GM12878 (cell line): ENCODE results near the gene CCDC57. TPM values are rescaled to one million over a fixed set of nuclear protein-coding genes. Genes with fewer than 3 reads are reported as not detected.

ENCODE experiments used
- ATAC-seq: fragments of 200-7000 bp; cut with Tn5 transposase; 3 replicates; pipeline ENCODE4 v1.9.1; 2020; ENCODE audit warnings: mild to moderate bottlenecking, moderate library complexity
- BruUV-seq: library from RNA; stranded (reverse); fragments of 400-500 nt; replicated peaks from 2 replicates; lab custom pipeline; 2021; lab: Mats Ljungman, UMichigan
- CTCF ChIA-PET: fragments of 300-600 bp; sonication (Branson Sonifier 250); formaldehyde crosslinking; extraction: SDS; loops from one replicate; lab custom pipeline; 2021; ENCODE audit warnings: inconsistent platforms; lab: Yijun Ruan, JAX
- POLR2A ChIA-PET: fragments of 350-600 bp; formaldehyde crosslinking; extraction: SDS; loops from one replicate; lab custom pipeline; 2021; ENCODE audit warnings: inconsistent platforms; lab: Charles Lee
- RAD21 ChIA-PET: fragments of 300-600 bp; sonication (Branson Sonifier 250); formaldehyde crosslinking; loops from one replicate; lab custom pipeline; 2023; ENCODE audit warnings: antibody characterized with exemption; ENCODE audit not compliant: unreplicated experiment; lab: Charles Lee
- SMC1A ChIA-PET: fragments of 300-600 bp; sonication (Branson Sonifier 250); formaldehyde crosslinking; loops from one replicate; lab custom pipeline; 2023; ENCODE audit not compliant: unreplicated experiment, uncharacterized antibody; lab: Charles Lee
- DNase-seq: peaks from one replicate; pipeline ENCODE4 v3.0.0-alpha.2; 2011; ENCODE audit warnings: low read depth, low spot score
- FAIRE-seq: peaks from 3 replicates; lab custom pipeline; 2011; peaks lifted over from hg19 to GRCh38; lab: Jason Lieb, UNC
- H2AFZ ChIP-seq: 2 replicates; pipeline ENCODE4 v1.6.0; 2011; ENCODE audit warnings: low read depth, low read length, control low read depth; ENCODE audit not compliant: control insufficient read depth
- H3K27ac ChIP-seq: 2 replicates; pipeline ENCODE4 v1.5.1; 2011; ENCODE audit warnings: control low read depth; ENCODE audit not compliant: control insufficient read depth, insufficient read depth
- H3K27me3 ChIP-seq, 2 experiments: replicated peaks in 1 of 2; 2 replicates each; pipeline versions ENCODE4 v1.6.0 to v1.6.1; 2011; ENCODE audit warnings: low read length in 1 of 2; ENCODE audit not compliant: control insufficient read depth in 2 of 2, insufficient read depth in 2 of 2
- H3K36me3 ChIP-seq, 2 experiments: 2 replicates each; pipeline ENCODE4 v1.5.1; 2011; ENCODE audit warnings: low read length in 1 of 2; ENCODE audit not compliant: control insufficient read depth in 2 of 2, insufficient read depth in 2 of 2
- H3K4me1 ChIP-seq: 2 replicates; pipeline ENCODE4 v1.6.1; 2011; ENCODE audit warnings: mild to moderate bottlenecking, low read length, moderate library complexity, mixed read lengths; ENCODE audit not compliant: control insufficient read depth, insufficient read depth
- H3K4me2 ChIP-seq: 2 replicates; pipeline ENCODE4 v1.6.0; 2011; ENCODE audit warnings: control low read depth; ENCODE audit not compliant: control insufficient read depth, insufficient read depth
- H3K4me3 ChIP-seq: fragments of 200-600 bp; sonication (generic); 2 replicates; pipeline ENCODE4 v1.5.1; 2016
- H3K79me2 ChIP-seq: 2 replicates; pipeline ENCODE4 v1.6.0; 2011; ENCODE audit warnings: low read length; ENCODE audit not compliant: control insufficient read depth, insufficient read depth
- H3K9ac ChIP-seq: 2 replicates; pipeline ENCODE4 v1.8.0; 2011; ENCODE audit warnings: low read length, control low read depth, mixed read lengths; ENCODE audit not compliant: control insufficient read depth, insufficient read depth
- H3K9me3 ChIP-seq: replicated peaks from 3 replicates; pipeline ENCODE4 v1.5.1; 2011; ENCODE audit warnings: mild to moderate bottlenecking, low read length; ENCODE audit not compliant: control insufficient read depth, insufficient read depth
- H4K20me1 ChIP-seq: 2 replicates; pipeline ENCODE4 v1.6.0; 2011; ENCODE audit not compliant: control insufficient read depth, insufficient read depth
- BHLHE40 ChIP-seq, 2 experiments: fragments of 450-650 bp in 1 of 2; IDR thresholded peaks; 2 replicates each; pipeline ENCODE4 v1.6.1; 2011 to 2017; ENCODE audit warnings: low read depth in 2 of 2, borderline replicate concordance in 1 of 2, improper control_type of control experiment in 1 of 2, low read length in 1 of 2, mild to moderate bottlenecking in 1 of 2
- HDAC2 ChIP-seq: fragments of 200-600 bp; sonication (generic); IDR thresholded peaks from 2 replicates; pipeline ENCODE4 v1.6.1; 2017
- MLLT1 ChIP-seq: fragments of 450-650 bp; IDR thresholded peaks from 2 replicates; pipeline ENCODE4 v1.6.1; 2016; ENCODE audit warnings: mild to moderate bottlenecking
- NR2F1 ChIP-seq: fragments of 450-650 bp; conservative IDR thresholded peaks from 2 replicates; pipeline ENCODE4 v1.6.1; 2017; ENCODE audit warnings: mild to moderate bottlenecking
- USF1 ChIP-seq: IDR thresholded peaks from 2 replicates; pipeline ENCODE4 v1.6.1; 2011; ENCODE audit warnings: borderline replicate concordance, low read depth, mild to moderate bottlenecking, moderate library complexity, mixed read lengths, low read length; ENCODE audit not compliant: insufficient read depth; ENCODE audit errors: extremely low read length
- WGBS: methylation state at CpG from one replicate; pipeline ENCODE4 v1.1.6; 2016; ENCODE audit warnings: low lambda C conversion rate; ENCODE audit not compliant: insufficient replicate concordance, insufficient coverage; ENCODE audit errors: missing lambda C conversion rate; 5-methylcytosine and 5-hydroxymethylcytosine counted together
- in situ Hi-C: fragments of 300-500 bp; cut with MboI; formaldehyde crosslinking; loops from 9 replicates; pipeline ENCODE4 v1.14.3; 2018; ENCODE audit warnings: mixed read lengths
- intact Hi-C: fragments of 100-400 bp; cut with micrococcal nuclease; formaldehyde crosslinking; loops from one replicate; pipeline ENCODE4 v1.14.2; 2022; ENCODE audit not compliant: unreplicated experiment
- polyA plus RNA-seq, 11 experiments: library from polyadenylated mRNA; depleted of rRNA in 4 of 11; unstranded in 6 of 11; stranded (reverse) in 5 of 11; fragments of >200 nt; fragmentation: Nextera tagmentation in 4 of 11; fragmentation: Illumina TruSeq in 1 of 11; extraction: Ambion mirVana in 4 of 11; extraction: Trizol in 1 of 11; gene quantifications; 1 replicate in 1 of 11; 2 replicates in 10 of 11; pipeline versions ENCODE4 v1.2.1 to v1.2.3, GENCODE V29; 2011 to 2016; ENCODE audit warnings: inconsistent platforms in 2 of 11, missing spikeins in 2 of 11, low read depth in 1 of 11
- total RNA-seq, 4 experiments: library from RNA; depleted of rRNA in 3 of 4; stranded (reverse); fragments of >200 nt in 3 of 4; fragmentation: Illumina TruSeq in 1 of 4; extraction: Trizol in 1 of 4; gene quantifications; 2 replicates each; pipeline versions ENCODE4 v1.2.1 to v1.2.3, GENCODE V29; 2013 to 2021

CCDC57 gene
- total and polyA plus RNA-seq, 10 of the 15 experiments (the other 5 are each of a cell fraction or from before 2014, with no cell fraction given) = 5.4 to 123 (median 45.8) TPM

- Histone ChIP-seq H2AFZ (no peak overlapping the region), H3K4me1 (peaks cover 29% of the 10 kb centered on the region), H3K27ac (peak overlapping the region; percentile 61), H3K4me2 (peak overlapping the region; percentile 70), H3K27me3 (no peaks in the 10 kb centered on the region), H3K36me3 (no peaks in the 10 kb centered on the region; a peak in 2 of 4 replicates), H3K9ac (peak overlapping the region; percentile 85), H3K9me3 (no peaks in the 10 kb centered on the region), H3K4me3 (peak overlapping the region; percentile 99), H4K20me1 (no peaks in the 10 kb centered on the region), H3K79me2 (peaks cover 65% of the 10 kb centered on the region)
- no peak for DNase-seq
- RAD21 ChIA-PET = interaction anchor here (1.5 kb wide), 1 partner anchor 72 kb away, joined by 5 read pairs; no protein-coding TSS in a partner anchor
- no peak for FAIRE-seq
- BruUV-seq = TSS peak; percentile 48
- ATAC-seq = no peak
- intact Hi-C loops (loop anchor here (2.0 to 5.0 kb wide), 2 partner anchors 17 to 182 kb away; partner anchors contain the start of gene CCDC57), in situ Hi-C loops (no loop called here)
- TF ChIP-seq MLLT1 (peak; percentile 94), HDAC2 (no peak), NR2F1 (peak; percentile 7; the same call in 1 of the 2 replicates), BHLHE40 (IDR thresholded peaks at IDR 0.05; ENCODE audit: borderline replicate concordance in 1 of 2, low read depth in 2 of 2, low read length in 1 of 2) (peak in 1 of 2 experiments; percentile 46; a peak in 2 of 4 replicates), USF1 (peak; percentile 21)
- WGBS = 20% methylated on average over 25 of the region's 28 CpGs
- CTCF ChIA-PET = interaction anchor here (0.5 to 1.2 kb wide), 2 partner anchors 23 to 67 kb away, joined by 3 read pairs; no protein-coding TSS in a partner anchor
- SMC1A ChIA-PET = interaction anchor here (1.8 kb wide), 1 partner anchor 24 kb away, joined by 10 read pairs; no protein-coding TSS in a partner anchor
- POLR2A ChIA-PET = interaction anchor here (1.1 to 3.9 kb wide), 7 partner anchors 12 to 72 kb away, joined by 4 to 17 read pairs (median 7); no protein-coding TSS in a partner anchor
Observed at GRCh38 chr17:82229698-82230608, 17.3 kb upstream of the CCDC57 start.
